K562 (cell line): Measurements from ENCODE around the gene ARSK. TPM values are rescaled to one million over a fixed set of nuclear protein-coding genes. Genes with fewer than 3 reads are reported as not detected.
A peak's percentile ranks its signal among the peaks of the same experiment; 100 is the strongest.

Experiments used
- CBX8 ChIP-seq: fragments of 200-600 bp; sonication (generic); IDR thresholded peaks from 2 replicates; pipeline ENCODE4 v1.6.1; 2012; ENCODE audit warnings: borderline replicate concordance, mixed run types, low read depth, mild to moderate bottlenecking, moderate library complexity, mixed read lengths, low read length, control low read depth, inconsistent platforms; ENCODE audit not compliant: poor library complexity, severe bottlenecking; ENCODE audit errors: extremely low read depth
- CHCHD3 ChIP-seq: fragments of 250-450 bp; sonication (Bioruptor Pico); IDR thresholded peaks from 2 replicates; pipeline ENCODE4 v2.1.2; 2022; ENCODE audit warnings: mild to moderate bottlenecking
- ESRRB ChIP-seq: fragments of 250-450 bp; sonication (Bioruptor Pico); IDR thresholded peaks from 2 replicates; pipeline ENCODE4 v1.5.0; 2020; ENCODE audit warnings: mild to moderate bottlenecking, moderate library complexity, borderline replicate concordance
- GATA2 ChIP-seq: sonication (generic); formaldehyde crosslinking; IDR thresholded peaks from 2 replicates; pipeline ENCODE4 v1.4.0; 2020; ENCODE audit warnings: mild to moderate bottlenecking, missing genetic modification reagents
- HMGN3 ChIP-seq: IDR thresholded peaks from 2 replicates; pipeline ENCODE4 v1.6.1; 2011; ENCODE audit warnings: borderline replicate concordance, low read depth, mild to moderate bottlenecking, mixed read lengths, low read length; ENCODE audit not compliant: insufficient read length; ENCODE audit errors: extremely low read depth
- JUN ChIP-seq, 2 experiments: sonication (generic) in 1 of 2; formaldehyde crosslinking in 1 of 2; IDR thresholded peaks; 2 replicates each; pipeline versions ENCODE4 v1.6.1 to v1.8.0; 2012 to 2022; ENCODE audit warnings: borderline replicate concordance in 2 of 2, mild to moderate bottlenecking in 2 of 2, improper control_type of control experiment in 1 of 2, low read depth in 1 of 2, low read length in 1 of 2, missing genetic modification reagents in 1 of 2
- ZBTB11 ChIP-seq, 3 experiments: fragments of 200-800 bp in 1 of 3; fragments of 250-450 bp in 1 of 3; fragments of 450-650 bp in 1 of 3; sonication (Bioruptor Pico) in 1 of 3; sonication (Bioruptor generic) in 1 of 3; formaldehyde crosslinking in 1 of 3; IDR thresholded peaks; 2 replicates each; pipeline versions ENCODE4 v1.6.1 to v1.8.0; 2016 to 2022; ENCODE audit warnings: mild to moderate bottlenecking in 2 of 3, missing genetic modification characterization in 2 of 3, missing compliant biosample characterization in 1 of 3, moderate library complexity in 1 of 3
- ZC3H11A ChIP-seq: IDR thresholded peaks from 2 replicates; pipeline ENCODE4 v1.6.1; 2012; ENCODE audit warnings: low read depth, low read length, improper control_type of control experiment
- ZNF184 ChIP-seq: sonication (generic); formaldehyde crosslinking; IDR thresholded peaks from 2 replicates; pipeline ENCODE4 v1.5.0; 2020; ENCODE audit warnings: missing genetic modification reagents
- ZNF431 ChIP-seq: sonication (generic); formaldehyde crosslinking; IDR thresholded peaks from 2 replicates; pipeline ENCODE4 v1.8.0; 2022; ENCODE audit warnings: mild to moderate bottlenecking, missing genetic modification reagents
- ZNF518B ChIP-seq: fragments of 250-450 bp; sonication (Bioruptor Pico); IDR thresholded peaks from 2 replicates; pipeline ENCODE4 v1.5.0; 2021; ENCODE audit warnings: mild to moderate bottlenecking, moderate library complexity
- polyA plus RNA-seq, 8 experiments: library from polyadenylated mRNA; depleted of rRNA in 4 of 8; stranded (reverse) in 5 of 8; unstranded in 3 of 8; fragments of >200 nt; fragmentation: Nextera tagmentation in 2 of 8; fragmentation: Illumina TruSeq in 1 of 8; extraction: Ambion mirVana in 2 of 8; extraction: Trizol in 1 of 8; gene quantifications; 2 replicates each; pipeline versions ENCODE4 v1.2.1 to v1.2.3, GENCODE V29; 2011 to 2014; ENCODE audit warnings: inconsistent platforms in 1 of 8, missing spikeins in 1 of 8
- total RNA-seq, 7 experiments: library from RNA; depleted of rRNA in 6 of 7; stranded (reverse); fragments of >200 nt in 6 of 7; fragmentation: Illumina TruSeq in 2 of 7; extraction: Trizol in 2 of 7; gene quantifications; 2 replicates each; pipeline versions ENCODE4 v1.2.1 to v1.2.3, GENCODE V29; 2011 to 2021; ENCODE audit warnings: low replicate concordance in 1 of 7
- TF ChIP-seq, protein P1 (sequence below): fragments of 450-650 bp; IDR thresholded peaks from 2 replicates; pipeline ENCODE4 v1.6.1; 2017; ENCODE audit warnings: antibody characterized with exemption, mild to moderate bottlenecking

Gene ARSK
- total and polyA plus RNA-seq, 9 of the 15 experiments (the other 6 are each of a cell fraction or from before 2014, with no cell fraction given) = 2.7 to 9.4 (median 7.1) TPM

DNA sequence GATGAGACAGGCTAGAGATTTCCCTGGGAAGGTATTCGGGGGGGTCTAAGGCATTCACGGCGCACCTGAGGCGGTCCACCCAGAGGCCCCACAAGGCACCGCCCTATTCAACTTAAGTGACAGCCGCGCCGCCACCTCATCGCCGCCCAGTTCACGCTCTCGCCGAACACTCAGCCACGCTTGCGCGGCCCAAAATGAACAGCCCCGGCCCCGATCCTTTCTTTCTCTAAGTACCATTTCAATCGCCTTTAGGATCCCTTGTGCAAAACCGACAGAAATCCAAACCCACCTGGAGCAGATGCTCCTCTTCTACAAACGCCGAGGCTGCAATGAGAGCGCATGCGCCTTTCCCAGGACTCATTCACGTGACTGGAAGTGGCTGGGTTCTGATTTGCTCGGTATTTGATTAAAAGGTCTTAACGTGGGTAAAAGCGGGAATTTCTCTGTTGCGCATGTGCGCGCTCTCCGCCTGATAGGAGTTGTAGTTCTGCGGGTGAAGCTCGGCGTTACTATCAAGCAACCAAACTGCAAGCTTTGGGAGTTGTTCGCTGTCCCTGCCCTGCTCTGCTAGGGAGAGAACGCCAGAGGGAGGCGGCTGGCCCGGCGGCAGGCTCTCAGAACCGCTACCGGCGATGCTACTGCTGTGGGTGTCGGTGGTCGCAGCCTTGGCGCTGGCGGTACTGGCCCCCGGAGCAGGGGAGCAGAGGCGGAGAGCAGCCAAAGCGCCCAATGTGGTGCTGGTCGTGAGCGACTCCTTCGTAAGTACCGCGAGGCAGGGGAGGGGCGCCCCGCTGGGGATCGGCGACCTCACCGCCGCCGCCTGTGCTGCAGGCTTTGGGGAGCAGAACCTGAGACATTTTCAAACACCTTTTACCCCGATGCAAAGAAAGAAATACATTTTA, at the start of gene ARSK, which contains the start of gene SKIC3 (continued):
- TF ChIP-seq, protein P1, sequence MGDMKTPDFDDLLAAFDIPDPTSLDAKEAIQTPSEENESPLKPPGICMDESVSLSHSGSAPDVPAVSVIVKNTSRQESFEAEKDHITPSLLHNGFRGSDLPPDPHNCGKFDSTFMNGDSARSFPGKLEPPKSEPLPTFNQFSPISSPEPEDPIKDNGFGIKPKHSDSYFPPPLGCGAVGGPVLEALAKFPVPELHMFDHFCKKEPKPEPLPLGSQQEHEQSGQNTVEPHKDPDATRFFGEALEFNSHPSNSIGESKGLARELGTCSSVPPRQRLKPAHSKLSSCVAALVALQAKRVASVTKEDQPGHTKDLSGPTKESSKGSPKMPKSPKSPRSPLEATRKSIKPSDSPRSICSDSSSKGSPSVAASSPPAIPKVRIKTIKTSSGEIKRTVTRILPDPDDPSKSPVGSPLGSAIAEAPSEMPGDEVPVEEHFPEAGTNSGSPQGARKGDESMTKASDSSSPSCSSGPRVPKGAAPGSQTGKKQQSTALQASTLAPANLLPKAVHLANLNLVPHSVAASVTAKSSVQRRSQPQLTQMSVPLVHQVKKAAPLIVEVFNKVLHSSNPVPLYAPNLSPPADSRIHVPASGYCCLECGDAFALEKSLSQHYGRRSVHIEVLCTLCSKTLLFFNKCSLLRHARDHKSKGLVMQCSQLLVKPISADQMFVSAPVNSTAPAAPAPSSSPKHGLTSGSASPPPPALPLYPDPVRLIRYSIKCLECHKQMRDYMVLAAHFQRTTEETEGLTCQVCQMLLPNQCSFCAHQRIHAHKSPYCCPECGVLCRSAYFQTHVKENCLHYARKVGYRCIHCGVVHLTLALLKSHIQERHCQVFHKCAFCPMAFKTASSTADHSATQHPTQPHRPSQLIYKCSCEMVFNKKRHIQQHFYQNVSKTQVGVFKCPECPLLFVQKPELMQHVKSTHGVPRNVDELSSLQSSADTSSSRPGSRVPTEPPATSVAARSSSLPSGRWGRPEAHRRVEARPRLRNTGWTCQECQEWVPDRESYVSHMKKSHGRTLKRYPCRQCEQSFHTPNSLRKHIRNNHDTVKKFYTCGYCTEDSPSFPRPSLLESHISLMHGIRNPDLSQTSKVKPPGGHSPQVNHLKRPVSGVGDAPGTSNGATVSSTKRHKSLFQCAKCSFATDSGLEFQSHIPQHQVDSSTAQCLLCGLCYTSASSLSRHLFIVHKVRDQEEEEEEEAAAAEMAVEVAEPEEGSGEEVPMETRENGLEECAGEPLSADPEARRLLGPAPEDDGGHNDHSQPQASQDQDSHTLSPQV = no peak
- no peak for TF ChIP-seq ZNF184 (CRISPR knock-in tag)
- TF ChIP-seq ESRRB (CRISPR knock-in tag) = no peak
- TF ChIP-seq HMGN3 = peak; percentile 64
- TF ChIP-seq ZNF431 (CRISPR knock-in tag) = peak; percentile 83; the same call in 1 of the 2 replicates
- TF ChIP-seq JUN (IDR thresholded peaks at IDR 0.05; ENCODE audit: borderline replicate concordance, low read depth, low read length) = peak; percentile 42; the same call in 1 of the 2 replicates
- 0 out of 2 replicates have a peak, but pooled peaks have one; percentile 48 for TF ChIP-seq JUN (CRISPR knock-in tag; IDR thresholded peaks at IDR 0.05; ENCODE audit: borderline replicate concordance)
- no peak for TF ChIP-seq CHCHD3 (CRISPR knock-in tag)
- no peak for TF ChIP-seq ZC3H11A
- TF ChIP-seq GATA2 (CRISPR knock-in tag) = no peak
- TF ChIP-seq ZNF518B = no peak
- no peak for TF ChIP-seq CBX8
- TF ChIP-seq ZBTB11 (CRISPR knock-in tag; IDR thresholded peaks at IDR 0.05) = no peak
